Measurements from ENCODE around the gene LMTK2.
"Not testable (repeated sequence)": the region's sequence is repeated elsewhere in the genome, so short reads cannot be mapped to it uniquely, and the experiment has no call there.

- TF ChIP-seq CTCF (conservative IDR thresholded peaks at IDR 0.05 in 1 of 2, IDR thresholded peaks at IDR 0.05 in 1 of 2; ENCODE audit: low read depth in 1 of 2, low read length in 2 of 2); EZH2 (IDR thresholded peaks at IDR 0.05; ENCODE audit: low read length, missing control alignments): not testable (repeated sequence)
Observed at GRCh38 chr7:98121388-98121787, 14.7 kb downstream of the LMTK2 start.

Measured in fibroblast of lung (primary cell).